Neural cell (in vitro differentiated cells): ENCODE data around the gene STUB1. TPM values are rescaled to one million over a fixed set of nuclear protein-coding genes. Genes with fewer than 3 reads are reported as not detected.

Experiments used
- H2AFZ ChIP-seq: fragments of 200-600, 300-800 bp; sonication (generic), shearing (Covaris generic); 2 replicates; pipeline ENCODE4 v1.6.0; 2014; ENCODE audit warnings: low read depth, mild to moderate bottlenecking, antibody characterized with exemption, low read length, moderate library complexity
- H3F3A ChIP-seq: fragments of 200-600 bp; shearing (Covaris generic); 2 replicates; pipeline ENCODE4 v1.6.1; 2016; ENCODE audit warnings: mild to moderate bottlenecking, moderate library complexity, mixed read lengths, antibody characterized with exemption, low read length; ENCODE audit not compliant: insufficient read depth, poor library complexity, severe bottlenecking
- H3K27ac ChIP-seq: fragments of 200-600, 300-800 bp; sonication (generic), shearing (Covaris generic); 2 replicates; pipeline ENCODE4 v1.5.1; 2014; ENCODE audit warnings: mild to moderate bottlenecking, low read length, moderate library complexity
- H3K27me3 ChIP-seq: fragments of 300-800, 200-600 bp; sonication (generic), shearing (Covaris generic); 2 replicates; pipeline ENCODE4 v1.6.0; 2014; ENCODE audit warnings: mild to moderate bottlenecking, low read depth, low read length, moderate library complexity; ENCODE audit not compliant: insufficient read depth
- H3K36me3 ChIP-seq: fragments of 300-800, 200-600 bp; sonication (generic), shearing (Covaris generic); 2 replicates; pipeline ENCODE4 v1.5.1; 2014; ENCODE audit warnings: mild to moderate bottlenecking, antibody characterized with exemption, low read length, moderate library complexity; ENCODE audit not compliant: insufficient read depth
- H3K4me2 ChIP-seq: fragments of 300-800, 200-600 bp; sonication (generic), shearing (Covaris generic); 2 replicates; pipeline ENCODE4 v1.6.0; 2014; ENCODE audit warnings: mild to moderate bottlenecking, low read length
- H3K4me3 ChIP-seq: fragments of 300-800, 200-600 bp; sonication (generic), shearing (Covaris generic); 2 replicates; pipeline ENCODE4 v1.5.1; 2014; ENCODE audit warnings: mild to moderate bottlenecking, low read length, moderate library complexity
- H3K79me2 ChIP-seq: fragments of 200-600 bp; shearing (Covaris generic); replicated peaks from 2 replicates; pipeline ENCODE4 v1.6.0; 2014; ENCODE audit warnings: mild to moderate bottlenecking, low read length, moderate library complexity; ENCODE audit not compliant: insufficient read depth
- H3K9ac ChIP-seq: fragments of 300-800, 200-600 bp; sonication (generic), shearing (Covaris generic); 2 replicates; pipeline ENCODE4 v1.6.1; 2016; ENCODE audit warnings: mild to moderate bottlenecking, low read length, mixed read lengths
- H3K9me2 ChIP-seq: fragments of 200-600 bp; shearing (Covaris generic); 2 replicates; pipeline ENCODE4 v1.6.1; 2016; ENCODE audit warnings: mild to moderate bottlenecking, low read length, mixed read lengths; ENCODE audit not compliant: insufficient read depth
- H3K9me3 ChIP-seq: fragments of 200-600, 300-800 bp; sonication (generic), shearing (Covaris generic); 2 replicates; pipeline ENCODE4 v1.6.1; 2016; ENCODE audit warnings: mild to moderate bottlenecking, mixed run types, low read length, moderate library complexity, mixed read lengths
- H4K20me1 ChIP-seq: fragments of 200-600 bp; shearing (Covaris generic); 2 replicates; pipeline ENCODE4 v1.6.1; 2016; ENCODE audit warnings: mild to moderate bottlenecking, mixed run types; ENCODE audit not compliant: insufficient read depth
- CTCF ChIP-seq: fragments of 450-650 bp; IDR thresholded peaks from 2 replicates; pipeline ENCODE4 v1.5.1; 2014; ENCODE audit warnings: antibody characterized with exemption, mild to moderate bottlenecking, moderate library complexity; ENCODE audit not compliant: poor library complexity, severe bottlenecking
- EP300 ChIP-seq: fragments of 450-650 bp; conservative IDR thresholded peaks from 2 replicates; pipeline ENCODE4 v1.6.1; 2014; ENCODE audit warnings: antibody characterized with exemption, mild to moderate bottlenecking, moderate library complexity; ENCODE audit not compliant: poor library complexity, severe bottlenecking
- EZH2 ChIP-seq: fragments of 200-600, 300-800 bp; shearing (Covaris generic), sonication (generic); IDR thresholded peaks from 2 replicates; pipeline ENCODE4 v1.6.1; 2014; ENCODE audit warnings: antibody characterized with exemption, low read length, borderline replicate concordance, mild to moderate bottlenecking; ENCODE audit not compliant: insufficient read depth, poor library complexity, severe bottlenecking
- MXI1 ChIP-seq: fragments of 450-650 bp; conservative IDR thresholded peaks from 2 replicates; pipeline ENCODE4 v1.6.1; 2014; ENCODE audit warnings: antibody characterized with exemption, mild to moderate bottlenecking; ENCODE audit not compliant: poor library complexity, severe bottlenecking
- POLR2AphosphoS5 ChIP-seq: IDR thresholded peaks from 2 replicates; pipeline ENCODE4 v1.6.1; 2012
- RAD21 ChIP-seq: fragments of 450-650 bp; conservative IDR thresholded peaks from 2 replicates; pipeline ENCODE4 v1.6.1; 2014; ENCODE audit warnings: antibody characterized with exemption, mild to moderate bottlenecking, moderate library complexity
- REST ChIP-seq: IDR thresholded peaks from 2 replicates; pipeline ENCODE4 v1.6.1; 2012; ENCODE audit warnings: borderline replicate concordance
- SMC3 ChIP-seq: fragments of 450-650 bp; conservative IDR thresholded peaks from 2 replicates; pipeline ENCODE4 v1.6.1; 2014; ENCODE audit warnings: antibody characterized with exemption, mild to moderate bottlenecking, moderate library complexity; ENCODE audit not compliant: poor library complexity
- TAF1 ChIP-seq: IDR thresholded peaks from 2 replicates; pipeline ENCODE4 v1.6.1; 2012; ENCODE audit warnings: low read depth
- polyA plus RNA-seq: library from polyadenylated mRNA; depleted of rRNA; stranded (reverse); fragments of >200 nt; gene quantifications from 2 replicates; pipeline ENCODE4 v1.2.3, GENCODE V29; 2014

STUB1 gene
- polyA plus RNA-seq, 1 donor from 2014 or later, result 120 TPM

- Histone ChIP-seq H3F3A (no peaks in the 10 kb centered on the region), H3K79me2 (no peaks in the 10 kb centered on the region), H3K27ac (no peak overlapping the region), H4K20me1 (no peaks in the 10 kb centered on the region), H3K9me2 (no peaks in the 10 kb centered on the region), H3K4me3 (no peak overlapping the region), H3K36me3 (no peaks in the 10 kb centered on the region), H2AFZ (no peak overlapping the region), H3K27me3 (no peaks in the 10 kb centered on the region), H3K4me2 (no peak overlapping the region), H3K9ac (no peak overlapping the region), H3K9me3 (no peaks in the 10 kb centered on the region)
- TF ChIP-seq MXI1 (no peak), EP300 (no peak), POLR2AphosphoS5 (no peak), CTCF (no peak), RAD21 (no peak), REST (no peak), TAF1 (no peak), EZH2 (no peak), SMC3 (no peak)
Measured at GRCh38 chr16:662095-662494, 18.1 kb upstream of the STUB1 start.

- Histone ChIP-seq H3K9me3 (no peaks in the 10 kb centered on the region), H3K27me3 (no peaks in the 10 kb centered on the region), H3K4me3 (no peak overlapping the region), H3K4me2 (no peak overlapping the region), H3K27ac (no peak overlapping the region), H3F3A (no peaks in the 10 kb centered on the region), H3K9me2 (no peaks in the 10 kb centered on the region), H4K20me1 (no peaks in the 10 kb centered on the region), H3K36me3 (no peaks in the 10 kb centered on the region), H3K79me2 (no peaks in the 10 kb centered on the region), H2AFZ (no peak overlapping the region), H3K9ac (no peak overlapping the region)
- TF ChIP-seq POLR2AphosphoS5 (no peak), RAD21 (no peak), EP300 (no peak), CTCF (no peak), SMC3 (no peak)
Measured at GRCh38 chr16:662597-662996, 17.6 kb upstream of the STUB1 start.
